ENCODE measurements around the gene SOX11. TPM values are rescaled to one million over a fixed set of nuclear protein-coding genes. Genes with fewer than 3 reads are reported as not detected.

Gene SOX11
- total and polyA plus RNA-seq, 5 donors from 2014 or later, result not detected

DNA sequence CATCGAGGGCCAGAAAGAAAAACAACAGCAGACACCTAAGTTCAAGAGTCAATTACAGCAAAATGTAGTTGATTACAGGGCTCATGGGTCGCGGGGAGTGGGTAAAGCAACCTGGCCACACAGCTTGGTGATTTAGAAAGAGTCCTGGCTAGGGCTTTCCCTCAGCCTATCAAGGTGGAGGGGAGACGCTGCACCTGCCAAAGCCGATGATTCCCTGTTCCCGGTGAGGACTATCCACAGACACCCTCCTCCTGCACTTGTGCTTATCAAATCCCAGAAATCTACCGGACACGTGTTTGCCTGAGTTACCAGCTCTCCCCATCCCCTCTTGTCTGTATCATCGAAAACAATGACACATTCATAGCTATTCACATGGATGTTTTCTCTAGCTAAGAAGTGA, 7.0 kb upstream of the SOX11 start:
- peaks cover 11% of the 10 kb centered on the region for H3K27me3 Mint-ChIP-seq
- Histone ChIP-seq H3K4me1 (ENCODE audit: control insufficient read depth, insufficient read depth, low read length, poor library complexity, severe bottlenecking) (no peaks in the 10 kb centered on the region), H3K9me3 (ENCODE audit: control insufficient read depth in 2 of 2, low read length in 2 of 2) (no peaks in the 10 kb centered on the region), H3K4me3 (ENCODE audit: low read depth, low read length) (no peak overlapping the region), H3K27me3 (ENCODE audit: control insufficient read depth, insufficient read depth, low read length) (no peaks in the 10 kb centered on the region), H3K27ac (ENCODE audit: insufficient read depth, low read length, poor library complexity, severe bottlenecking) (no peak overlapping the region), H3K36me3 (ENCODE audit: control insufficient read depth, insufficient read depth, low read length) (no peaks in the 10 kb centered on the region)
- DNase-seq, result no peak
- peak overlapping the region in 1 of 3 donors; percentile 48 for H3K27ac Mint-ChIP-seq
- no peak overlapping the region for H3K4me3 Mint-ChIP-seq
- H3K9me3 Mint-ChIP-seq, result peaks cover 0 to 19% (median 6%) of the 10 kb centered on the region in 7 donors
- no peak for ATAC-seq (ENCODE audit: low read depth in 2 of 2)
- H3K36me3 Mint-ChIP-seq, result no peaks in the 10 kb centered on the region
- H3K4me1 Mint-ChIP-seq, result peaks cover 0 to under 1% (median 0%) of the 10 kb centered on the region in 4 donors

DNA sequence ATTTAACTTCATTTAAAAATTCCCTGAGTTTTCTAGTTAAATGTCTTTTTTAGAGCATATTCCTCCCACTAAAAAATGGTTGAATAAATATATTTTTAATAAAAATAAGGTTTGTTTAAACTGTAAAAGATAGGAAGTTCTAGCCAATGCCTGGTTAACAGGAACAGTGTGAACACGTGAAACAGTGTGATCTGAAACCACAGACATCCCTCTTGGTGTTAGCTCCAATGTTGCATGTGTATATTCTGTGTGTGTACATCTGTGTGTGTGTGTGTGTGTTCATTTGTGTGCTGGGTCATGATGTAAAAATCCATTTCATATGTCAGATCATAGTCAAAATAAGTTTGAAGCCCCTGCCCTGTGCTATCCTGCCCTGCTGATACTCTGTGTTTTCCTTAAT, 6.1 kb upstream of the SOX11 start:
- H3K4me3 Mint-ChIP-seq, result no peak overlapping the region

GRCh38 chr2:5686536-5686935, 5.6 kb upstream of the SOX11 start:
- no peak overlapping the region for H3K27ac ChIP-seq (ENCODE audit: insufficient read depth, low read length, poor library complexity, severe bottlenecking)
- no peaks in the 10 kb centered on the region for H3K36me3 ChIP-seq (ENCODE audit: control insufficient read depth, insufficient read depth, low read length)
- H3K36me3 Mint-ChIP-seq, result no peaks in the 10 kb centered on the region
- peaks cover 20% of the 10 kb centered on the region for H3K27me3 Mint-ChIP-seq
- H3K27me3 ChIP-seq (ENCODE audit: control insufficient read depth, insufficient read depth, low read length), result peaks cover 2% of the 10 kb centered on the region
- H3K27ac Mint-ChIP-seq, result no peak overlapping the region
- no peak overlapping the region for H3K4me3 ChIP-seq (ENCODE audit: low read depth, low read length)
- no peak overlapping the region for H3K4me3 Mint-ChIP-seq
- no peak for DNase-seq
- peaks cover 0 to 7% (median 0%) of the 10 kb centered on the region in 4 donors for H3K4me1 Mint-ChIP-seq
- H3K4me1 ChIP-seq (ENCODE audit: control insufficient read depth, insufficient read depth, low read length, poor library complexity, severe bottlenecking), result no peaks in the 10 kb centered on the region
- ATAC-seq (ENCODE audit: low read depth in 2 of 2), result no peak
- H3K9me3 ChIP-seq (ENCODE audit: control insufficient read depth in 2 of 2, low read length in 2 of 2), result no peaks in the 10 kb centered on the region
- H3K9me3 Mint-ChIP-seq, result peaks cover 0 to 11% (median 2%) of the 10 kb centered on the region in 7 donors

More for the DNA sequence above, 6.1 kb upstream of the SOX11 start:
- H3K4me3 ChIP-seq (ENCODE audit: low read depth, low read length), result no peak overlapping the region
- Mint-ChIP-seq H3K27me3 (peaks cover 19% of the 10 kb centered on the region), H3K9me3 (peaks cover 0 to 12% (median 5%) of the 10 kb centered on the region in 7 donors), H3K4me1 (peaks cover 0 to 7% (median 0%) of the 10 kb centered on the region in 4 donors), H3K27ac (no peak overlapping the region), H3K36me3 (no peaks in the 10 kb centered on the region)
- H3K27ac ChIP-seq (ENCODE audit: insufficient read depth, low read length, poor library complexity, severe bottlenecking), result no peak overlapping the region
- H3K27me3 ChIP-seq (ENCODE audit: control insufficient read depth, insufficient read depth, low read length), result peaks cover 2% of the 10 kb centered on the region
- H3K36me3 ChIP-seq (ENCODE audit: control insufficient read depth, insufficient read depth, low read length), result no peaks in the 10 kb centered on the region
- H3K9me3 ChIP-seq (ENCODE audit: control insufficient read depth in 2 of 2, low read length in 2 of 2), result no peaks in the 10 kb centered on the region
- no peak for ATAC-seq (ENCODE audit: low read depth in 2 of 2)
- H3K4me1 ChIP-seq (ENCODE audit: control insufficient read depth, insufficient read depth, low read length, poor library complexity, severe bottlenecking), result no peaks in the 10 kb centered on the region
- DNase-seq, result no peak

GRCh38 chr2:5689750-5690149, 2.4 kb upstream of the SOX11 start:
- H3K27ac ChIP-seq (ENCODE audit: insufficient read depth, low read length, poor library complexity, severe bottlenecking), result no peak overlapping the region
- H3K36me3 ChIP-seq (ENCODE audit: control insufficient read depth, insufficient read depth, low read length), result no peaks in the 10 kb centered on the region
- no peak overlapping the region for H3K4me3 ChIP-seq (ENCODE audit: low read depth, low read length)
- DNase-seq (no peak), ATAC-seq (ENCODE audit: low read depth in 2 of 2) (no peak)
- no peaks in the 10 kb centered on the region for H3K4me1 ChIP-seq (ENCODE audit: control insufficient read depth, insufficient read depth, low read length, poor library complexity, severe bottlenecking)
- H3K9me3 ChIP-seq (ENCODE audit: control insufficient read depth in 2 of 2, low read length in 2 of 2), result no peaks in the 10 kb centered on the region
- peaks cover 27% of the 10 kb centered on the region for H3K27me3 Mint-ChIP-seq
- H3K36me3 Mint-ChIP-seq, result no peaks in the 10 kb centered on the region
- peaks cover 2% of the 10 kb centered on the region for H3K27me3 ChIP-seq (ENCODE audit: control insufficient read depth, insufficient read depth, low read length)
- no peak overlapping the region for H3K27ac Mint-ChIP-seq
- H3K4me3 Mint-ChIP-seq, result no peak overlapping the region
- H3K9me3 Mint-ChIP-seq, result peaks cover 0 to 10% (median 2%) of the 10 kb centered on the region in 7 donors
- peaks cover 0 to 10% (median 0%) of the 10 kb centered on the region in 4 donors for H3K4me1 Mint-ChIP-seq

- H3K4me3 Mint-ChIP-seq, result peak overlapping the region in 1 of 4 donors; percentile 60
- H3K27me3 Mint-ChIP-seq, result peaks cover 32% of the 10 kb centered on the region
- H3K27me3 ChIP-seq (ENCODE audit: control insufficient read depth, insufficient read depth, low read length), result peaks cover 8% of the 10 kb centered on the region
- H3K36me3 ChIP-seq (ENCODE audit: control insufficient read depth, insufficient read depth, low read length), result no peaks in the 10 kb centered on the region
- H3K36me3 Mint-ChIP-seq, result no peaks in the 10 kb centered on the region
- H3K27ac Mint-ChIP-seq, result no peak overlapping the region
- H3K9me3 ChIP-seq (ENCODE audit: control insufficient read depth in 2 of 2, low read length in 2 of 2), result no peaks in the 10 kb centered on the region
- no peak overlapping the region for H3K4me3 ChIP-seq (ENCODE audit: low read depth, low read length)
- no peak overlapping the region for H3K27ac ChIP-seq (ENCODE audit: insufficient read depth, low read length, poor library complexity, severe bottlenecking)
- peaks cover 0 to 12% (median 0%) of the 10 kb centered on the region in 4 donors for H3K4me1 Mint-ChIP-seq
- ATAC-seq (ENCODE audit: low read depth in 2 of 2) (no peak), DNase-seq (no peak)
- H3K9me3 Mint-ChIP-seq, result peaks cover 0 to 10% (median 2%) of the 10 kb centered on the region in 7 donors
- no peaks in the 10 kb centered on the region for H3K4me1 ChIP-seq (ENCODE audit: control insufficient read depth, insufficient read depth, low read length, poor library complexity, severe bottlenecking)
These were observed 1.9 kb upstream of the SOX11 start for GRCh38 chr2:5690286-5690685.

DNA sequence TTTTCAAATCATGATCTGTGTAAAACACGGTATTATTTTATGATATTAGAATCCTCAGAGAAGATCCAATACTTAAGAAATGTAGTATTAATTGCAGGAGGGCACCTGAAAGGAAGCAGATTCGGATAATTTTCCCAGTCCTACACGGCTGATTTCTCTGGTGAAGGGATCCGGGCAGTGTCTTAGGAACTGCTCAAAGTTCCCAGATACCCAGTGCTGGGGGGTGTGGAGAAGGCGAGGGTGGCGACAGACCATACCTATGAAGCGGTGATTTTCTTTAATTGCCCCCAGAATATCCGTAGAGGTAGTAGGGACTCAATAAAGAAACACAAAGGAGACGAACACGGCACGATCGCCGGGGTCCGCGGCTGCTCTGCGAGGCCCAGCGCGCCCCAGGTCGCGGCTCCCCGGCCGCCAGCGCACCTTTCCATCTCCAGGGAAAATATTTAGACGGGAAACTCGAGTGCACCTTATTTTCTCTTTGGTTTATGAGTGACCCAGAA, 1.4 kb upstream of the SOX11 start:
- peaks cover 0 to 11% (median 2%) of the 10 kb centered on the region in 7 donors for H3K9me3 Mint-ChIP-seq
- no peak for DNase-seq
- no peak for ATAC-seq (ENCODE audit: low read depth in 2 of 2)
- Histone ChIP-seq H3K27ac (ENCODE audit: insufficient read depth, low read length, poor library complexity, severe bottlenecking) (no peak overlapping the region), H3K27me3 (ENCODE audit: control insufficient read depth, insufficient read depth, low read length) (peaks cover 12% of the 10 kb centered on the region), H3K4me3 (ENCODE audit: low read depth, low read length) (no peak overlapping the region), H3K36me3 (ENCODE audit: control insufficient read depth, insufficient read depth, low read length) (no peaks in the 10 kb centered on the region), H3K4me1 (ENCODE audit: control insufficient read depth, insufficient read depth, low read length, poor library complexity, severe bottlenecking) (no peaks in the 10 kb centered on the region), H3K9me3 (ENCODE audit: control insufficient read depth in 2 of 2, low read length in 2 of 2) (no peaks in the 10 kb centered on the region)
- no peaks in the 10 kb centered on the region for H3K36me3 Mint-ChIP-seq
- peaks cover 0 to 12% (median under 1%) of the 10 kb centered on the region in 4 donors for H3K4me1 Mint-ChIP-seq
- H3K4me3 Mint-ChIP-seq, result peak overlapping the region in 1 of 4 donors; percentile 60
- peaks cover 37% of the 10 kb centered on the region for H3K27me3 Mint-ChIP-seq
- H3K27ac Mint-ChIP-seq, result no peak overlapping the region

GRCh38 chr2:5691221-5691984, 781 bp upstream of the SOX11 start:
- Mint-ChIP-seq H3K9me3 (peaks cover 0 to 11% (median 2%) of the 10 kb centered on the region in 7 donors), H3K36me3 (no peaks in the 10 kb centered on the region), H3K27ac (no peak overlapping the region), H3K4me3 (no peak overlapping the region), H3K4me1 (peaks cover 0 to 14% (median under 1%) of the 10 kb centered on the region in 4 donors), H3K27me3 (peaks cover 41% of the 10 kb centered on the region)
- Histone ChIP-seq H3K9me3 (ENCODE audit: control insufficient read depth in 2 of 2, low read length in 2 of 2) (no peaks in the 10 kb centered on the region), H3K27ac (ENCODE audit: insufficient read depth, low read length, poor library complexity, severe bottlenecking) (no peak overlapping the region), H3K4me3 (ENCODE audit: low read depth, low read length) (no peak overlapping the region), H3K36me3 (ENCODE audit: control insufficient read depth, insufficient read depth, low read length) (no peaks in the 10 kb centered on the region), H3K4me1 (ENCODE audit: control insufficient read depth, insufficient read depth, low read length, poor library complexity, severe bottlenecking) (no peaks in the 10 kb centered on the region), H3K27me3 (ENCODE audit: control insufficient read depth, insufficient read depth, low read length) (peaks cover 12% of the 10 kb centered on the region)
- no peak for DNase-seq
- no peak for ATAC-seq (ENCODE audit: low read depth in 2 of 2)

All from CD4-positive, CD25-positive, alpha-beta regulatory T cell (primary cell).